Testis (tissue), 3 donors: Measurements from ENCODE around the gene PRIMPOL. TPM values are rescaled to one million over a fixed set of nuclear protein-coding genes. Genes with fewer than 3 reads are reported as not detected.

ENCODE experiments used
- polyA plus RNA-seq: library from polyadenylated mRNA; stranded (reverse); fragments of 350-450 nt; fragmentation: Illumina TruSeq; extraction: RNeasy Lipid Tissue Mini Kit (QIAGEN cat#74804); gene quantifications from one replicate; pipeline ENCODE4 v1.2.3, GENCODE V29; 2014; ENCODE audit warnings: low read depth, low replicate concordance; ENCODE audit not compliant: insufficient read depth
- total RNA-seq, 2 donors: library from RNA; depleted of rRNA; stranded (reverse); fragments of >200 nt; gene quantifications; one replicate each; pipeline ENCODE4 v1.2.3, GENCODE V29; 2016

Gene PRIMPOL
- total and polyA plus RNA-seq, 3 donors from 2014 or later, result 16.3 to 18.8 (median 17.6) TPM

Other genes with a start within 250 kb of the PRIMPOL start
- 10 to 100 TPM; 16.1 to 22.3 TPM for gene IRF2, start 175.2 kb upstream of the PRIMPOL start, total RNA-seq
- 13.0 TPM for gene IRF2, start 175.2 kb upstream of the PRIMPOL start, polyA plus RNA-seq
- 10 to 100 TPM; 12.0 to 12.3 TPM for gene CASP3, start 291 bp upstream of the PRIMPOL start, total RNA-seq
- gene CASP3, start 291 bp upstream of the PRIMPOL start, polyA plus RNA-seq, result 20.2 TPM
- 100 to 1,000 TPM in 1 of 2 donors, 10 to 100 TPM in 1; 57.2 to 117 TPM for gene CENPU, start 84.4 kb downstream of the PRIMPOL start, total RNA-seq
- gene CENPU, start 84.4 kb downstream of the PRIMPOL start, polyA plus RNA-seq, result 132 TPM
- 10 to 100 TPM; 31.6 to 59.8 TPM for gene ACSL1, start 176.2 kb downstream of the PRIMPOL start, total RNA-seq
- gene ACSL1, start 176.2 kb downstream of the PRIMPOL start, polyA plus RNA-seq, result 81.8 TPM